Loucy (cell line): ENCODE results near the gene PTGS2.

Experiments
- CTCF ChIP-seq: fragments of 200-600 bp; sonication (generic); conservative IDR thresholded peaks from 2 replicates; pipeline ENCODE4 v1.5.1; 2014; ENCODE audit warnings: mild to moderate bottlenecking, antibody characterized with exemption, low read length
- EZH2phosphoT487 ChIP-seq: fragments of 200-600 bp; IDR thresholded peaks from 2 replicates; pipeline ENCODE4 v1.6.1; 2018; ENCODE audit warnings: antibody characterized with exemption, mild to moderate bottlenecking, moderate library complexity, borderline replicate concordance

- TF ChIP-seq CTCF (no peak), EZH2phosphoT487 (no peak)
Observed at GRCh38 chr1:186699519-186699918, 19.3 kb upstream of the PTGS2 start.
